ENCODE data around the gene PGA5.
"Not testable (repeated sequence)": the region's sequence is repeated elsewhere in the genome, so short reads cannot be mapped to it uniquely, and the experiment has no call there.

PGA5 gene

DNA sequence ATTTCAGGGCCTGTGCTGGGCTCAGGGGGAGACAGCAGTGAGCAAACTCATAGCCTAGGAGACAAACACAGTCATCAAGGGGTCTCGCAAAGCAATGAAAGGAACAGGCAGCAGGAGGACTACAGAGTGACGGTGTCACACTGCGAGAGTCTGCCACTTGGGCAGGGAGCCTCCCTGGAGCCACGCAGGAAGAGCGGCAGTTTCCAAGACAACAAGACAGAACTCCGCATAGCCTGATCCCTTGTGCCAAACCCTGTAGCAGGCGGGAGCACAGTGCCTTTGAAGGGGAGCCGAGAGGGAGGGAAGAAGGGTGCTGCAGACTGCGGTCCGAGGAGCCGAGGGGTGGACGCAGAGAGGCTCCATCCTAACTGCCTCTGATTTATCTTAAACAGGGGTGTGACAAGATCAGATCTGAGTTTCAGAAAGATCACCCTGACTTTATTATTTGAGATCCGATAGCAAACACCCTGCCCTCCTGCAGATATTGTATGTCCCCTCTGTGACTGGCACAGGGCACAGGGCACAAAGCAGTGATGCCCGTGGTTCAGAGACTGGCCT is 36.4 kb upstream of the PGA5 start:
- not testable (repeated sequence) for H3K4me3 ChIP-seq (ENCODE audit: low read depth, low read length); H3K27me3 ChIP-seq (ENCODE audit: control insufficient read depth, insufficient read depth, low read length); H3K9ac ChIP-seq (ENCODE audit: low read length); H3K27ac ChIP-seq (ENCODE audit: low read depth, low read length); H3K9me3 ChIP-seq (ENCODE audit: control insufficient read depth, insufficient read depth, low read depth, low read length); H3K36me3 ChIP-seq (ENCODE audit: control insufficient read depth, insufficient read depth, low read length); H3K4me1 ChIP-seq (ENCODE audit: control insufficient read depth, insufficient read depth, low read length)

DNA sequence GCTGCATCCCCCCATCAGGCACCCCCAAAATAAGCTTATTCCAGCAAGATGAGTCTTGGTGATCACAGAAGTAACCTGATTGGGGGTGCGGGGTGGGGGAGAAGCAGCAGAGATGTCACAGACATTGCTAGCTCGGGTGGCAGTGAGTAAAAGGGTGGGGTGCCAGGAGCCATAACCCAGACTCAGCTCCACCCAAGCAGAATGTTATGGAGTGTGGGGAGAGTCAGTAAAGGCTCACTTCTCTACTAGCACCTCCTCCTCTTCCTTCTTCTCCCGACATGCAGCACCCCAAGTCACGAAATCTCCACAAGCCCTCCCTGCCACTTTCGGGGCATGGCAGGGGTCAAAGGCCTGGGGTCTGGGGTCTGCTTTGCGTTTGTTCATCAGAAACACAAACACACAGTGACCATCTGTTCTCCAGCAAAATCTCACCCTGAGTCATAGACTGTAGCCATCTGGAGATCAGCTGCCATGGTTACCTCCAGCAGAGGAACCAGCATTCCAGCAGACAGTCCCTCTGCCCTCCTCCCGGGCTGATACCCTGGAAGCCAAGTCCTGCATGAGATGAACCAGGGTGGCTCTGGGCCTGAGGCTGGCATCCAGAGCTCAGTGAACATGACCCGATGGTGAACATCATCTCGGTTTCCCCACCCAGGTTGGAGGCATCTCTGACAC is 33.2 kb upstream of the PGA5 start:
- not testable (repeated sequence) for H3K9me3 ChIP-seq (ENCODE audit: control insufficient read depth, insufficient read depth, low read depth, low read length); H3K4me1 ChIP-seq (ENCODE audit: control insufficient read depth, insufficient read depth, low read length); H3K9ac ChIP-seq (ENCODE audit: low read length); H3K27me3 ChIP-seq (ENCODE audit: control insufficient read depth, insufficient read depth, low read length); H3K36me3 ChIP-seq (ENCODE audit: control insufficient read depth, insufficient read depth, low read length); H3K4me3 ChIP-seq (ENCODE audit: low read depth, low read length); H3K27ac ChIP-seq (ENCODE audit: low read depth, low read length)

DNA sequence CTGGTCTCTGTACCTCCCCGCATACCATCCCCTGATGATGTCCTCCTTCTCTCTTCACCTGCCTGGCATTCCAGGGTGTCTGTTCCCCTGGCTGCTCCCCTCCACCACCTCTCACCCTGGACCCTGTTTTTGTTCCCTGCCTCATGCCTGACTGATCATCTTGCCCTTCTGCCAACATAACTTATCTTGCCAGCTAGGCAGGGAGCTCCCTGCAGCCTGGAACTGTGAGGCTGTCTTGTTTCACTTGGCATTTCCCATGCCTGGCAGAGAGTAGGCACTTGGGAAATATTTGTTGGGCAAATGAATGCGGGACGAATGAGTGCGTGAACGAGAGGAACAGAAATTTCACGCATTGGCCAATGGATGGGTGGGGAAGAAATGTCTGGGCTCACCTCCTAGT is 30.3 kb upstream of the PGA5 start:
- H3K27ac ChIP-seq (ENCODE audit: low read depth, low read length); H3K4me1 ChIP-seq (ENCODE audit: control insufficient read depth, insufficient read depth, low read length); H3K9ac ChIP-seq (ENCODE audit: low read length); H3K4me3 ChIP-seq (ENCODE audit: low read depth, low read length); H3K9me3 ChIP-seq (ENCODE audit: control insufficient read depth, insufficient read depth, low read depth, low read length); H3K36me3 ChIP-seq (ENCODE audit: control insufficient read depth, insufficient read depth, low read length); H3K27me3 ChIP-seq (ENCODE audit: control insufficient read depth, insufficient read depth, low read length): not testable (repeated sequence)

DNA sequence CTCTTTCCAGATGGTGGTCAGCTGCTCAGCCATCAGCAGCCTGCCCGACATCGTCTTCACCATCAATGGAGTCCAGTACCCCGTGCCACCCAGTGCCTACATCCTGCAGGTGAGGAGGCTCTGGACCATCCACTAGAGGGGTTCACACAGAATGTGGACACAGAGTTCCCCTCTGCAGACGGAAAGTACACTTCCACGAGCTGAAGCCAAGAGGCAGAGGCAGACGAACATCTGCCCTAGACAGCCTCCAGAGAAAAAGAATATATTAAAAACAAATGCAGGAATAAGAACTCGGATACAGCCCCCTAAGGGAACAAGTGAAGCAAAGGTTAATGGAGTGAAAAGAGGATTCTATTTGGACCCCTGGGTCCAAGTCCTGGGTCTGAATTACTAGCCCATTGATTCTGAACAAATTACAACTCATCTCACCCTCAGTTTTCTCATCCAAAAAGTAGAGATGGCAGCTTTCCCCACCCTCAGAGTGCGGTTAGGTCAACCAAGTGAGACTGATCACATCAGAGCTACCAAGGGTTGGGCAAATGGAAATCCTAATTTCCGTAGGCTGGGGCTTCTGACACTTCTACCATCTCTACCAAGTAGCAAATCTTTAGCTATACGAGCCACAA is 29.5 kb upstream of the PGA5 start:
- H3K4me3 ChIP-seq (ENCODE audit: low read depth, low read length); H3K9ac ChIP-seq (ENCODE audit: low read length); H3K36me3 ChIP-seq (ENCODE audit: control insufficient read depth, insufficient read depth, low read length); H3K9me3 ChIP-seq (ENCODE audit: control insufficient read depth, insufficient read depth, low read depth, low read length); H3K27ac ChIP-seq (ENCODE audit: low read depth, low read length); H3K4me1 ChIP-seq (ENCODE audit: control insufficient read depth, insufficient read depth, low read length); H3K27me3 ChIP-seq (ENCODE audit: control insufficient read depth, insufficient read depth, low read length): not testable (repeated sequence)

DNA sequence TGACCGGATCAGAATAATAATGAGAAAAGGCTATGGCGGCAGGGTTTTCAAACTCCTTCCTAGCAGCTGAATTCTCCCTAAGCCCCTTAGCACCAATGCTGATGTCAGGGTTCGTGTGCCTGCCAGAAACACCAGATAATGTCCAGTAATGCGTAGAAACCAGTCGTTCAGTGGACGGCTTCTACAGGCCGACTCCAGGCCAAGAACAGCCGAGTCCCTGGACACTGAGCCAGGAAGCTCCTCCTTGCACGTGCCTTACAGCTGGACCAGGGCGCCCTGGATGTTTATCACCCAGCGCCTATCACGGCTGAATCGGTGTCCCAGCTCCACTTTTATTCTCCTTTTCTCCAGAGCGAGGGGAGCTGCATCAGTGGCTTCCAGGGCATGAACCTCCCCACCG is 28.8 kb upstream of the PGA5 start:
- H3K4me1 ChIP-seq (ENCODE audit: control insufficient read depth, insufficient read depth, low read length); H3K4me3 ChIP-seq (ENCODE audit: low read depth, low read length); H3K27ac ChIP-seq (ENCODE audit: low read depth, low read length); H3K36me3 ChIP-seq (ENCODE audit: control insufficient read depth, insufficient read depth, low read length); H3K27me3 ChIP-seq (ENCODE audit: control insufficient read depth, insufficient read depth, low read length); H3K9me3 ChIP-seq (ENCODE audit: control insufficient read depth, insufficient read depth, low read depth, low read length); H3K9ac ChIP-seq (ENCODE audit: low read length): not testable (repeated sequence)

DNA sequence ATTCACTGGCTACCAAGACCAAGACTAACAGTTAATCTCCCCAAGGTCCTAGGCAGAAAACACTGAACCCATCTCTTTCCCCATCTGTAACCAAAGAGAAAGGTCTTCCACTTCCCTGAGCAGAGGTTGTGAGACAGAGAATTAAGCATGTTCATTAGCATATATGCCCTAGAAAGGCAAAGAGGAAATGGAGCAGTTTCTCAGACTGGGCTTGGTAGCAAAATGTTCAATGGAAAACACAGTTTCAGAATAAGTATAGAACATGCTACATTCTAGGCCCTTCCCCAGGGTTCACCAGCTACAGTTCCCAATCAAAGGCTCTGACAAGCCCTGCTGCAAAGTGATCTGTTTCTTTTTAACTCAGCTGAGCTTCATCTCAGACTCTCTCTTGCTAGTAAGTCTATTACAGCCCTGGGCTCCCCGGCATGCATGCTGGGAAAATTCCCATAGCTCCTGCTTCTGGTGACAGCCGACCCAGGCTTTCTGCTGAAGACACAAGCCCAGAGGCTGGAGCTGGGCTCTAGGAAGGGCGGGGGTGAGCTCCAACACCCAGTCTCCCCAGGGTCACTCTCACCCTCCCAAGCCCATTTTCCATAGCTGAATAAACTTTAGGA is 27.2 kb upstream of the PGA5 start:
- not testable (repeated sequence) for H3K4me3 ChIP-seq (ENCODE audit: low read depth, low read length); H3K4me1 ChIP-seq (ENCODE audit: control insufficient read depth, insufficient read depth, low read length); H3K9me3 ChIP-seq (ENCODE audit: control insufficient read depth, insufficient read depth, low read depth, low read length); H3K9ac ChIP-seq (ENCODE audit: low read length); H3K27me3 ChIP-seq (ENCODE audit: control insufficient read depth, insufficient read depth, low read length); H3K36me3 ChIP-seq (ENCODE audit: control insufficient read depth, insufficient read depth, low read length); H3K27ac ChIP-seq (ENCODE audit: low read depth, low read length)

DNA sequence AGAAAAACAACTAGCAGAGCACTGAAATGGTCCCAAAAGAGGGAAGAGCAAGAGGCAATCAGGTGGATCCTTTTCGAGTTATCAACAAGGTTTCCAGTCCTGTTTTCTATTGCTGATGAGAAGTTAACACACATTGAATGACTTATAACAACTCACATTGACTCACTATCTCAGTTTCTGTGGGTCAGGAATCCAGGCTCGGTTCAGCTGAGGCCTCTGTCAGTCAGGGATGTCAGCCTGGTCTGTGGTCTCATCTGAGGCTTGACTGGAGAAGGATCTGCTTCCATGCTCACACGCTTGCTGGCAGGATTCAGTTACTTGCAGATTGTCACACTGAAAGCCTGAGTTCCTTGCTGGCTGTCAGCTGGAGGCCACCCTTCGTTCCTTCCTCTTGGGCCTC is 22.7 kb upstream of the PGA5 start:
- not testable (repeated sequence) for H3K27me3 ChIP-seq (ENCODE audit: control insufficient read depth, insufficient read depth, low read length); H3K9ac ChIP-seq (ENCODE audit: low read length); H3K4me1 ChIP-seq (ENCODE audit: control insufficient read depth, insufficient read depth, low read length); H3K36me3 ChIP-seq (ENCODE audit: control insufficient read depth, insufficient read depth, low read length); H3K27ac ChIP-seq (ENCODE audit: low read depth, low read length); H3K9me3 ChIP-seq (ENCODE audit: control insufficient read depth, insufficient read depth, low read depth, low read length); H3K4me3 ChIP-seq (ENCODE audit: low read depth, low read length)

DNA sequence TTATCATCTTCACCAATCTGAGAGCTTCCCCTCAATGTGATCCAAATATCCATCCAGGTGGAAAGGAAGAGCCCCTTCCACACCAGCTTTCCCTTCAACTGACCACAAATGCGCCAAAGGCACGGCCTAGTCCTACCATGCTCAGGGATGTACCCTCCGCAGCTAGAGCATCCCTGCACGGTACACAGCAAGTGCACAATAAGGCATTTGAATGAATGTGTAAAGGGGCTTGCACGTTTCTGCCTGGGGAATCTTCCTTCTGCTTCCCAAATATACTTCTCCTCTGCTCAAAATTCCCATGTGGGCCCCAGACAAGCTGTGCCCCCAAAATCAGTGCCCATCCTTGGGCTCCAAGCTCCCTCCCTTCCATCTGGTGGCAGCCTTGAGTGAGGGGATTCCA is 22.0 kb upstream of the PGA5 start:
- not testable (repeated sequence) for H3K4me1 ChIP-seq (ENCODE audit: control insufficient read depth, insufficient read depth, low read length); H3K9ac ChIP-seq (ENCODE audit: low read length); H3K9me3 ChIP-seq (ENCODE audit: control insufficient read depth, insufficient read depth, low read depth, low read length); H3K36me3 ChIP-seq (ENCODE audit: control insufficient read depth, insufficient read depth, low read length); H3K4me3 ChIP-seq (ENCODE audit: low read depth, low read length); H3K27ac ChIP-seq (ENCODE audit: low read depth, low read length); H3K27me3 ChIP-seq (ENCODE audit: control insufficient read depth, insufficient read depth, low read length)

DNA sequence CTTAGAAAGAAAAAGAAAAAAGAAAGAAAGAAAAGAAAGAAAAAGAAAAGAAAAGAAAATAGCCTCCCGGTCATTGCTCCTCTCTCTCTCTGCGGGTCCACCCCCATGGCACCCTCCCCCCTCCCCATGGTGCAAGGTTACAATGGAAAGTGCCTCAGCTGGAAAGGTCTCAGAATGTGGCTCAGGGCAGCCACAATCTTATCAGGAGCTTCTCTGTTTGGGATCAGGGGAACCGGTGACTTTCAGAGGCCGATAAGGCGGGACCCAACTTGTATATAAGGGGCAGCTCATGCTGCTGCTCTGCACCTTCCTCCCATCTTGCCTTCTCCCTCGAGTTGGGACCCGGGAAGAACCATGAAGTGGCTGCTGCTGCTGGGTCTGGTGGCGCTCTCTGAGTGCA is 18.9 kb upstream of the PGA5 start, which contains the start of gene PGA4:
Gene PGA4 (plus strand): TSS at position 301 of the 400 bp plus-strand sequence. CDS start 54 bp downstream, at position 355.
- not testable (repeated sequence) for H3K36me3 ChIP-seq (ENCODE audit: control insufficient read depth, insufficient read depth, low read length); H3K27ac ChIP-seq (ENCODE audit: low read depth, low read length); H3K4me3 ChIP-seq (ENCODE audit: low read depth, low read length); H3K4me1 ChIP-seq (ENCODE audit: control insufficient read depth, insufficient read depth, low read length); H3K9ac ChIP-seq (ENCODE audit: low read length); H3K27me3 ChIP-seq (ENCODE audit: control insufficient read depth, insufficient read depth, low read length); H3K9me3 ChIP-seq (ENCODE audit: control insufficient read depth, insufficient read depth, low read depth, low read length)

DNA sequence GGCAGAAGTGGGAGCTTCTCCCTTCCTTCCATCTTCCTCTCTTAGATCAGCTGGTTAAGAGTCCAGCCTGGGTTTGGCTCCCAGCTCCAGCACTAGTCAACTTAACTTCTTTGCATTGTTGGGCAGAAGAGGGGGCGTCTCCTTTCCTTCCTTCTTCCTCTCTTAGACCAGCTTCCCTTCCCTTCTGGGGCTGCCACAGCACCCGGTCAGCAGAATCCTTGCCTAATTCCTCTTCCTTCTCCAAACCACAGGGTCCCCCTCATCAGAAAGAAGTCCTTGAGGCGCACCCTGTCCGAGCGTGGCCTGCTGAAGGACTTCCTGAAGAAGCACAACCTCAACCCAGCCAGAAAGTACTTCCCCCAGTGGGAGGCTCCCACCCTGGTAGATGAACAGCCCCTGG is 18.3 kb upstream of the PGA5 start:
- not testable (repeated sequence) for H3K4me1 ChIP-seq (ENCODE audit: control insufficient read depth, insufficient read depth, low read length); H3K36me3 ChIP-seq (ENCODE audit: control insufficient read depth, insufficient read depth, low read length); H3K4me3 ChIP-seq (ENCODE audit: low read depth, low read length); H3K9me3 ChIP-seq (ENCODE audit: control insufficient read depth, insufficient read depth, low read depth, low read length); H3K9ac ChIP-seq (ENCODE audit: low read length); H3K27ac ChIP-seq (ENCODE audit: low read depth, low read length); H3K27me3 ChIP-seq (ENCODE audit: control insufficient read depth, insufficient read depth, low read length)

DNA sequence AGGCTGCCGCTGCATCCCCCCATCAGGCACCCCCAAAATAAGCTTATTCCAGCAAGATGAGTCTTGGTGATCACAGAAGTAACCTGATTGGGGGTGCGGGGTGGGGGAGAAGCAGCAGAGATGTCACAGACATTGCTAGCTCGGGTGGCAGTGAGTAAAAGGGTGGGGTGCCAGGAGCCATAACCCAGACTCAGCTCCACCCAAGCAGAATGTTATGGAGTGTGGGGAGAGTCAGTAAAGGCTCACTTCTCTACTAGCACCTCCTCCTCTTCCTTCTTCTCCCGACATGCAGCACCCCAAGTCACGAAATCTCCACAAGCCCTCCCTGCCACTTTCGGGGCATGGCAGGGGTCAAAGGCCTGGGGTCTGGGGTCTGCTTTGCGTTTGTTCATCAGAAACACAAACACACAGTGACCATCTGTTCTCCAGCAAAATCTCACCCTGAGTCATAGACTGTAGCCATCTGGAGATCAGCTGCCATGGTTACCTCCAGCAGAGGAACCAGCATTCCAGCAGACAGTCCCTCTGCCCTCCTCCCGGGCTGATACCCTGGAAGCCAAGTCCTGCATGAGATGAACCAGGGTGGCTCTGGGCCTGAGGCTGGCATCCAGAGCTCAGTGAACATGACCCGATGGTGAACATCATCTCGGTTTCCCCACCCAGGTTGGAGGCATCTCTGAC is 14.4 kb upstream of the PGA5 start:
- H3K4me1 ChIP-seq (ENCODE audit: control insufficient read depth, insufficient read depth, low read length); H3K27me3 ChIP-seq (ENCODE audit: control insufficient read depth, insufficient read depth, low read length); H3K9me3 ChIP-seq (ENCODE audit: control insufficient read depth, insufficient read depth, low read depth, low read length); H3K36me3 ChIP-seq (ENCODE audit: control insufficient read depth, insufficient read depth, low read length); H3K4me3 ChIP-seq (ENCODE audit: low read depth, low read length); H3K27ac ChIP-seq (ENCODE audit: low read depth, low read length); H3K9ac ChIP-seq (ENCODE audit: low read length): not testable (repeated sequence)

All from HUES6 (cell line).